ENCODE results near the gene GLYAT.
"Not testable (repeated sequence)": the region's sequence is repeated elsewhere in the genome, so short reads cannot be mapped to it uniquely, and the experiment has no call there.

The GLYAT gene

DNA sequence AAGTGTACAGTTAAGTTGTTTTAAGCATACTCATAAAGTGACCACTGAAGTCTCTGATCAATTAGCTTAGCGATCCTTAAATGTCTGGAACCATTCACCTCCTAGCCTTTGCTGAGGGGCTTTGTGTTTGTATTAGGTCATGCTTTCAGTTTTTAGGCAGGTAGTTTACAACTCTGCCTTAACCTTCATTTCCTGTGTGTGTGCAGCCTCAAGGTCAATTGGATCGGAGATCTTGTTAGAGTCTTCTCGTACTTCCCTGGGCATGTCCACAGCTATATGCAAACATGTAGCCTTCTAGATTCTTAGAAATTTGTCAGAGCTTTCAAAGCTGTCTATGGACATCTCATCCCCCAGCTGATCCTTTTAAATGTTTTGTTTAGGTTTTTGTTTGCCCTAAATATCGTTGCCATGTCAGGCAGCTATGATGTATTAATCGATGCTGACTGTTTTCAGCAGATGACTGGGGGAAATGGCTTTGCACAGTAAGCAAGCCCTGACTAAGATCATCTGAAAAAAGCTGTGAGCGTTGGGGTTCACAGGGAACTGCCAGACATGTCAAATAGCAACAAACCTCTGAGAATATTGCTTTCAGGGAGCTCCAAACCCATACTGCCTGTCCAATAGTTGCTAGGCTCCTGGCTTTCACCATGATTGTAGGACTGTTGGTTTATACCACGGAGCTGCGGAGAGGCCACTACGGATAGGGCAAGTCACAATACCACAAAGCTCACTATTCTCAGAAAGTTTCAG is 45.6 kb downstream of the GLYAT start:
- in situ Hi-C loops (cut with MboI; ENCODE audit: low sequenced_read_pairs): no loop called here

DNA sequence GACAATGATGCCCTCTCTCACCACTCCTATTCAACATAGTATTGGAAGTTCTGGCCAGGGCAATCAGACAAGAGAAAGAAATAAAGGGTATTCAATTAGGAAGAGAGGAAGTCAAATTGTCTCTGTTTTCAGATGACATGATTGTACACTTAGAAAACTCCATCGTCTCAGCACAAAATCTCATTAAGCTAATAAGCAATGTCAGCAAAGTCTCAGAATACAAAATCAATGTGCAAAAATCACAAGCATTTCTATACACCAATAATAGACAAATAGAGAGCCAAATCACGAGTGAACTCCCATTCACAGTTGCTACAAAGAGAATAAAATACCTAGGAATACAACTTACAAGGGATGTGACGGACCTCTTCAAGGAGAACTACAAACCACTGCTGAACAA is 49.1 kb downstream of the GLYAT start:
- in situ Hi-C loops (cut with MboI; ENCODE audit: low sequenced_read_pairs): not testable (repeated sequence)

DNA sequence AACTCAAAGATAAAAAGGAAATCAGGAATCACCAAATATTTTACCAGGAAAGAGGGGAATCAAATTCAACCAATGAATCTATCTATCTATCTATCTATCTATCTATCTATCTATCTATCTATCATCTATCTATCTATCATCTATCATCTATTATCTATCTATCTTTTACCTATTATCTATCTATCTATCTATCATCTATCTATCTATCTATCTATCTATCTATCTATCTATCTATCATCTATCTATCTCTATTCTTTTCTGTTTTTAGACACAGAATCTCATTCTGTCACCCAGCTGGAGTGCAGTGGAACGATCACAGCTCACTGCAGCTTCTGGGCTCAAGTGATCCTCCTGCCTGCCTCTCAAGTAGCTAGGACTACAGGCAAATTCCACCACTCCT is 54.2 kb downstream of the GLYAT start:
- in situ Hi-C loops (cut with MboI; ENCODE audit: low sequenced_read_pairs): not testable (repeated sequence)

DNA sequence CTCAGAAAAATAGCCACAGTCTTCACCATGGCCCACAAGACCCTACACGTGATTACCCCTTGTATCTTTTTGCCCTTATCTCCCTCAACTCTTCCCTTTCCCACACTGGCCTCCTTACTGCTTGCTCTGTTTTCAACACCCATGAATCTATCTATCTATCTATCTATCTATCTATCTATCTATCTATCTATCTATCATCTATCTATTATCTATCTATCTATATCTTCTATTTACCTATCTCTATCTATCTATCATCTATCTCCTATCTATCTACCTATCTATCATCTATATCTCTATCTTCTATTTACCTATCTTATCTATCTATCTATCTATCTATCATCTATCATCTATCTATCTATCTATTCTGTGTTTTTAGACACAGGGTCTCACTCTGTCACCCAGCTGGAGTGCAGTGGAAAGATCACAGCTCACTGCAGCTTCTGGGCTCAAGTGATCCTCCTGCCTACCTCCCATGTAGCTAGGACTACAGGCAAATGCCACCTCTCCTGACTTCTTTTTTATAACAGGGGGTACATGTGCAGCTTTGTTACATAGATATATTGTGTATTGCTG is 55.1 kb downstream of the GLYAT start:
- in situ Hi-C loops (cut with MboI; ENCODE audit: low sequenced_read_pairs): no loop called here

DNA sequence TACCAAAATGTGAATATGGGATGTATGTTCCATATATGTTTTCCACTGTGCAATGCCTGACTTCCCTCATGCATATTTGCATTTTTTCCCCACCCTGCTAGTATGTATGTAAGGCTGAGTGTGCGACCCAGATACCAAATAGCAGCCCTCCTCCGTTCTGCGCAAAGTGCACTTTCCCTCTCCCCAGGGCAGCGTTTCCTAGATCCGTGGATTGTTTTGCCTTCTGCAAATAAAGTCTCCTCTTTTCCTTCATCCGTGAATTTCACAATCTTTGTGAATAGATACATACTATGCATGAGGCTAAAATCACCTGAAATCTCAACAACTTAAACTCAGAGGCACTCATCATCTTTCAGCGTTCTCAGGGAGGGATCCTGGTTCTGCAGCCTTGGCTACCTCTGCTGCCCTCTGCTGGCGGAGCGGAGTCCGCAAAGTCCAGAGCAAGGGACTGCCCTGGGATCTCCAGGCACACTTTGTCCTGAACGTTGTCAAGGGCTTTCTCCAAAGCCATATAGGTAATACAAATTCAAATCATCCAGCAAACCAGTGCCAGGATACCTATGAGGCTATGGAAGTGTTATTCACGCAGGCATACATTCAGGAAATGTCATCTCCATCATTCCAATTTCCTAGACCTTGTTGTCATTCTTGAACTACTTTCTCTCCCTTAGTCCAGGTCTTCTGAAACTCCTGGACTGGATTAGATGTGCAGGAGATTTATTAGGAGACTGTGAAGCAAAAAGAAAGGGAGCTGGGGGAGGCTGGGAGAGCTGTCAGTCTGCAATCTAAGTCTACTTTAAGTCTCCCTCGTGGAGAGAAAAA is 56.2 kb downstream of the GLYAT start:
- in situ Hi-C loops (cut with MboI; ENCODE audit: low sequenced_read_pairs): no loop called here

DNA sequence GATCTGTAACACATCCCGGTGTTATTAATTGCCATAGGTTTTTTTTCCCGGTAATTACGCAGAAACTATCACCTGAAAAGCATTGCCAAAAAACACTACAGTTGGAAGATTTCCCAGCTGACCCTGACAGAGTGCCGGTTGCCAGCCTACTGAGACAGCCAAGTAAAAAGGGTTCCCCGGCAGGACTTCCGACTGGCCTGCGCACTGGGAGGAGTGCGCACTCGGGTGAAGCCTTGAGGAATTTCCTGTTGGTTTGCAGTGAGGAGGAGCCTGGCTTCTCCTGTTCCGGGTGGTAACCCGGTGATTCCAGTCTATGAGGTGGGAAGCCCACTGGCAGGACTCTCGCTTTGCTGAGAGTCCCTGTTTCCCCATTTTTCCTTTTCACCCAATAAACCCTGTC is 57.1 kb downstream of the GLYAT start:
- in situ Hi-C loops (cut with MboI; ENCODE audit: low sequenced_read_pairs): no loop called here

DNA sequence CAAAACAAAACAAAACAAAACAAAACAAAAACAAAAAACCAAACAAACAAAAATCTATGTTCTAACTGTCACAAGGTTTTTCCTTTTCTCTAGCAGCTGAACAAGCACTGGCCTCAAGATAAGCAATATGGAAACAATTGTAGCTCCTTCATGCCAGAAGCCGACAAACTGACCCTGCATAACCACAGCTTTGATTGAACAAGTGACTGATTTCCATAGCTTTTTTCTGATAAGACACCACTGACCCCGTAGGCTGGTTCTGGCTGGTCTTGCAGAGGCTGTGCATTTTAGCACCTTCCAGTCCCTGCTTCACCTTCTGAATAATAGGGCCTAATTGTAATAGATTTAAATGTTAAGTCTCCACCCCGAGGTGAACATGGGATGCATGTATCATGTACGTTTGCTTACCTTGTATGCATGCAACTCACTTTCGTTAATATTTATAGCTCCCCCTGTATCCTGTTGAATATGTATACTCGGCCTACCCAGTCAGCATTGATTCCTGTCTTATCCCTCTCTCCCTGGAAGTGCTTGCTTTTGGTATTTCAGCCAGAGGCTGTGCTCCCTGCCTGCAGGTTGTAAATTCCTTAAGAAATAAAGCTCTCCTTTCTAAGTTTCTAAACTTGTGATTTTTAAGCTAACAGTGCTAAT is 59.6 kb downstream of the GLYAT start:
- in situ Hi-C loops (cut with MboI; ENCODE audit: low sequenced_read_pairs): no loop called here

DNA sequence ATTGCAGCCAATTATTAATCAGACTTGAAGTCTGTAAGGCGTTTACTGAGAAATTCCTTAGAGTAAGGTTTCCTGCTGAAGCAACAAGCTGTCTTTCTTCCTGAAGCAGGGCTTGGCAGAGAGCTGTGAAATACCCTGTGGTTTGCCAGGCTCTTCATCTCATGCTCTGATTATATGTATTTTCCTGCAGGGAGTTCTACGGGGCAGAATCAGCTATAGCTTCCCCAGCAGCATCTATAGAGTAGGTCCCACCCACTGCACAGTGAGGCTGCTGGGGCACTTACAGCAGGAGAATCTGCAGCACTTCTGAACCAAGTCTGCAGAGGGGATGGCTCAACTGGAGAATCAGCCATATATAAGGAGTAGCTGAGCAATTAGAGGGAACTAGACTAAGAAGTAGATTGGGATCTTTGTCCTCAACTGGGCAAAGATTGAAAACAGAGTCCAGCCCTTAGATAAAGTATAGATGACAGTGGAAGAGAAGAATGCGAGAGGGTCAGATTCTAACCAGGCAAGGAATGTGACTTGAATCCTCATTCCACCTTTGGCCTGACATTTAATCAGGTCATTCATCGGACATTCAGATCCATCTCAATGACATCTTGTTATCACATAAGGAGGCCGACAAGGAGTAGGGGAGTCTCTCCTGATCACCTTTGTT is 71.7 kb downstream of the GLYAT start:
- in situ Hi-C loops (cut with MboI; ENCODE audit: low sequenced_read_pairs): no loop called here

DNA sequence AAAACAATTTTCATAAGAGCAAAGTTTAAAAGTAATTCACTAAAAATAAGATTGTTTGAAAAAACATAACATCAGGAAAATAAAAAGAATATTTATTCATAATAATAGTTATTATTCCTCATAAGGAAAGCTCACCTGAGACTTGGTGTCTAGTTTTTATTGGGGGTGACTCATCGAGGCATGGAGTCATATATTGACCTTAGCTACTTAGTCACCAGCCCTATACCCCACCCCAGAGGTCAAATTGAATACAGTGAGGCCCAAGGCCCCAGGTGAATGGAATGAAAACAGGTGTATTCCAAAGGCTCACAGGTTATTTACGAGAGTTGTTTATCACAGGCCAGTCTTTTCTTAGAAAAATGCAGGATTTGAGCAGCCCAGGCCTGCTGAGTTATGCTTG is 72.3 kb downstream of the GLYAT start:
- in situ Hi-C loops (cut with MboI; ENCODE audit: low sequenced_read_pairs): no loop called here

Measured in HL-60/S4 treated with phorbol 12-myristate 13-acetate at 8.2 ng/mL for 4 days and 3 days (cell line).